Measurements from ENCODE around the gene ATP13A1.
A peak's percentile ranks its signal among the peaks of the same experiment; 100 is the strongest.
"Not testable (repeated sequence)": the region's sequence is repeated elsewhere in the genome, so short reads cannot be mapped to it uniquely, and the experiment has no call there.

ATP13A1 gene

DNA sequence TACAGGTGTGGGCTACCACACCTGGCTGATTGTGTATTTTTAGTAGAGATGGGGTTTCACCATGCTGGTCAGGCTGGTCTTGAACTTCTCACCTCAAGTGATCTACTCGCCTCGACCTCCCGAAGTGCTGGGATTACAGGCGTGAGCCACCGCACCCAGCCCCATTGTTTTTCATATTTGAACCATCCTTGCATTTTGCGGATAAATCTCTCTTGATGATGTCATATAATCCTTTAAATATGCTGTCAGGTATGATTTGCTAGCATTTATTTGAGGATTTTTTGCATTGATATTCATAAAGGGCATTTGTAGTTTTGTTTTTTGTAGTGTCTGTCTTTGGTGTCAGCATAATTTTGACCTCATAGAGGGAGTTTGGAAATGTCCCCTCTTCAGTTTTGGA, 10.8 kb upstream of the ATP13A1 start:
- no peak for DNase-seq (ENCODE audit: low read depth)
- H3K4me3 ChIP-seq (ENCODE audit: low read depth, low read length), result no peak overlapping the region
- TF ChIP-seq, protein P1, sequence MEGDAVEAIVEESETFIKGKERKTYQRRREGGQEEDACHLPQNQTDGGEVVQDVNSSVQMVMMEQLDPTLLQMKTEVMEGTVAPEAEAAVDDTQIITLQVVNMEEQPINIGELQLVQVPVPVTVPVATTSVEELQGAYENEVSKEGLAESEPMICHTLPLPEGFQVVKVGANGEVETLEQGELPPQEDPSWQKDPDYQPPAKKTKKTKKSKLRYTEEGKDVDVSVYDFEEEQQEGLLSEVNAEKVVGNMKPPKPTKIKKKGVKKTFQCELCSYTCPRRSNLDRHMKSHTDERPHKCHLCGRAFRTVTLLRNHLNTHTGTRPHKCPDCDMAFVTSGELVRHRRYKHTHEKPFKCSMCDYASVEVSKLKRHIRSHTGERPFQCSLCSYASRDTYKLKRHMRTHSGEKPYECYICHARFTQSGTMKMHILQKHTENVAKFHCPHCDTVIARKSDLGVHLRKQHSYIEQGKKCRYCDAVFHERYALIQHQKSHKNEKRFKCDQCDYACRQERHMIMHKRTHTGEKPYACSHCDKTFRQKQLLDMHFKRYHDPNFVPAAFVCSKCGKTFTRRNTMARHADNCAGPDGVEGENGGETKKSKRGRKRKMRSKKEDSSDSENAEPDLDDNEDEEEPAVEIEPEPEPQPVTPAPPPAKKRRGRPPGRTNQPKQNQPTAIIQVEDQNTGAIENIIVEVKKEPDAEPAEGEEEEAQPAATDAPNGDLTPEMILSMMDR (conservative IDR thresholded peaks at IDR 0.05; ENCODE audit: low read depth, low read length), result no peak

DNA sequence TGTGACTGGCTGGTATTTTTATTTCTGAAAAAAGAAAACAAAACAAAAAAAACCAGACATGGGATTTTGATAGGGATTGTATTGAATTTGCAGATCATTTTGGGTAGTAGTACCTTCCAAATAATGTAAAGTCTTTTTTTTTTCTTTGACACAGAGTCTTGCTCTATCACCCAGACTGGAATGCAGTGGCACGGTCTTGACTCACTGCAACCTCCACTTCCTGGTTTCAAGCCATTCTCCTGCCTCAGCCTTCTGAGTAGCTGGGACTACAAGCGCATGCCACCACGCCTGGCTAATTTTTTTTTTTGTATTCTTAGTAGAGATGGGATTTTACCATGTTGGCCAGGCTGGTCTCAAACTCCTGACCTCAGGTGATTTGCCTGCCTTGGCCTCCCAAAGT, 9.3 kb upstream of the ATP13A1 start:
- TF ChIP-seq, protein P1 (conservative IDR thresholded peaks at IDR 0.05; ENCODE audit: low read depth, low read length), result no peak
- no peak for DNase-seq (ENCODE audit: low read depth)
- H3K4me3 ChIP-seq (ENCODE audit: low read depth, low read length), result no peak overlapping the region

DNA sequence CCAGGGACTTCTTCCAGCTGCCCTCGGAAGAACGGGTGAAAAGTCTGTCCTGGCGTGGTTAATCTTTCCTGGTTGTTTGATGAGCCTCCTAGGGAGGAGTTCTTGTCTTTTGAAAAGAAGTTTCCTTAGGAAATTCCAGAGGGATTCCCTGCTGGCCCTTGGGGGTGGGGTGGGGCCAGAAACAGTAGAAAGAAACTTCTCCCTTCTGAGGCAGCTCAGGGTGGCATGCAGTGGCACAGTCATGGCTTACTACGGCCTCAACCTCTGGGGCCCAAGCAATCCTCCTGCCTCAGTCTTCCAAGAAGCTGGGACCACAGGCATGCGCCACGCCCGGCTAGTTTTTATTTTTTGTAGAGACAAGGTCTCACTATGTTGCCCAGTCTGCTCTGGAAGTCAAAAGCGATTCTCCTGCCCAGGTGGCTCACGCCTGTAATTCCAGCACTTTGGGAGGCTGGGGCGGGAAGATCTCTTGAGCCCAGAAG, 6.6 kb upstream of the ATP13A1 start:
- H3K4me3 ChIP-seq (ENCODE audit: low read depth, low read length), result peak overlapping the region; percentile 94
- TF ChIP-seq, protein P1 (conservative IDR thresholded peaks at IDR 0.05; ENCODE audit: low read depth, low read length), result no peak
- DNase-seq (ENCODE audit: low read depth), result no peak

DNA sequence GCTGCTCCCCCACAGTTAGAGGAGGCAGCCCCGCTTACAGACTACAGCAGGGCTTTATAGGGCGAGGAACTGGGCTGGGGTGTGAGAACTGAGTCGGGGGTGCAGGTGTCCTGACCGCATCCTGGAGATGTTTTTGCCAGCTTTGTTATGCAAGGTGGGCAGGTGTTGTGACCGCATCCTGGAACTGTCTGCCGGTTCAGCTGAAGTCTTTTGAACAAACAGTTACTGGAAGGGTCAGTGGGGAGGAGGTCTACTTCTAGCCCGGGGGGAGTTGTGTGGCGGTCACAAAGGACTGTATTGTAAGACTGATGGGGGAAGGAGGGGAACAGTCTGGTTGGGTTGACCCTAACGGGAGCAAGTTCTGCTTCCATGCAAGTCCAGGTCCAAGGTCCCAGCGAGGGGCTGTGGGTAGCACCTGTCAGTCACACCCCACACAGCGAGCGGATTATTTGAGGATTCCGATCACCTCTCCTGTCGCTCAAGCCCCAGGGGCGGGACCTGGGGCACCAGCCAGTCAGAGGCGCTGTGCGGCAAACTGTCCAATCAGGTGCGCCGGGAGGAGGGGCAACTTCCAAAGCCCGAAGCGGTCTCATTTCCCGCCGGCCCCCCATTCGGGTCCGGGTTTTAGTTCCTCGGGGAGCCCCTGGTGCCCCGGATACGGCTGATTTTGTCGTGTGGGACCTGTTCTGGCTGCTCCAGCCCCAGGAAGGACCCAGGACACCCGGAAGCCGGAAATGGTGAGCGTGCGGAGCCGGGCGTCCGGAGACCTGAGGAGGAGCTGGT, 4.9 kb upstream of the ATP13A1 start, which contains the start of gene ZNF101:
Gene ZNF101, plus strand, starts transcription at position 610 of the 783 bp plus-strand sequence. Its CDS starts 125 bp downstream, at position 735.
- TF ChIP-seq, protein P1 (conservative IDR thresholded peaks at IDR 0.05; ENCODE audit: low read depth, low read length), result no peak
- DNase-seq (ENCODE audit: low read depth), result peak; percentile 91
- H3K4me3 ChIP-seq (ENCODE audit: low read depth, low read length), result peak within 1 kb of the TSS; percentile 94

DNA sequence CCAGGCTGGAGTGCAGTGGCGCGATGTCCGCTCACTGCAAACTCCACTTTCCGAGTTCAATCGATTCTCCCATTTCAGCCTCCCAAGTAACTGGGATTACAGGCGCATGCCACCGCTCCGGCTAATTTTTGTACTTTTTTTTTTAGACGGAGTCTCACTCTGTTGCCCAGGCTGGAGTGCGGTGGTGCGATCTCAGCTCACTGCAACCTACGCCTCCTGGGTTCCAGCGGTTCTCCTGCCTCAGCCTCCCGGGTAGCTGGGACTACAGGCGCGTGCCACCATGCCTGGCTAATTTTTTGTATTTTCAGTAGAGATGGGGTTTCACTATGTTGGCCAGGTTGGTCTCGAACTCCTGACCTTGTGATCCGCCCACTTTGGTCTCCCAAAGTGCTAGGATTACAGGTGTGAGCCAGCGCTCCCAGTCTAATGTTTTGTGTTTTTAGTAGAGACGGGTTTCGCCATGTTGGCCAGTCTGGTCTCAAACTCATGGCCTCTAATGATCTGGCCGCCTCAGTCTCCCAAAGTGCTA, 2.0 kb upstream of the ATP13A1 start:
- H3K4me3 ChIP-seq (ENCODE audit: low read depth, low read length); DNase-seq (ENCODE audit: low read depth): not testable (repeated sequence)

DNA sequence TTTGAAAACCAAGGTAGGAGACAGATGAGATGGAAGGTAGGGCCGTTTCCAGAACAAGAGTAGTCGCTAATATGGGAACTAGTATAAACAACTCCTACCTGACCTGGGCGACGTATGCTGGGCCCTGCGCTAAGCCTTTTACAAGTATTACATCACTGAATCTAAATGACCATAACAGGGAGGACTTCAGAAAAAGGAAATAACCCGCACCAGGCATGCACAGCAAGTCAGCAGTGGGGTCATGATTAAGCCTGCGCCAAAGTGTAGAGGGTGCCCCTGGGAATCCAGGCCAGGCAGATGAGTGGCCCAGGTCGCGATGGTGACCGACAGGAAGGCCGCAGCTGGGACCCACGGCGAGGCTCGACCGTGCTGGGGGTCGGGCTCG, 613 bp downstream of the ATP13A1 start:
- DNase-seq (ENCODE audit: low read depth), result no peak
- H3K4me3 ChIP-seq (ENCODE audit: low read depth, low read length), result peak overlapping the region; percentile 97
- TF ChIP-seq, protein P1 (conservative IDR thresholded peaks at IDR 0.05; ENCODE audit: low read depth, low read length), result no peak

DNA sequence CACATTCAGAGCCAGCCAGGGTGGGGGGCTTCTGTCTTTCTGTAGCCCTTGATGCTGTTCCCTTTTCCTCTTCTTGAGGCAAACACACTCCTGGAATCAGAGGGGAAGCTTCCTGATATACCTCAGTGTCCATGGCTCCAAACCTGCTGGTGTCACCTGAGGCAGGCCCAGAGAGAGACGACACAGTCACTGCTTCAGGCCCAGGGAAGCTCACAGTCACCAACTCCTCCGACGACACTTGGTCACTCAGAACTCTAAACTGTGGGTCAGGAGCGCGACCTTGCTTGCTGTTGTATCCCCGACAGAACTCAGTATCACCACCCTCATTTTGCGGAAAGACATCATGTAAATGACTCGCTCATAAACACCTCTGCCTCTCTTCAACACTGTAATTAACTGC, 1.1 kb downstream of the ATP13A1 start:
- no peak for DNase-seq (ENCODE audit: low read depth)
- peak overlapping the region; percentile 97 for H3K4me3 ChIP-seq (ENCODE audit: low read depth, low read length)
- TF ChIP-seq, protein P1 (conservative IDR thresholded peaks at IDR 0.05; ENCODE audit: low read depth, low read length), result no peak

Measured in choroid plexus epithelial cell (primary cell).